ENCODE measurements around the gene LUZP2.

- TF ChIP-seq POLR2A (IDR thresholded peaks at IDR 0.05; ENCODE audit: low read length) = no peak
- TF ChIP-seq GATA1 (IDR thresholded peaks at IDR 0.05; ENCODE audit: low read depth, low read length) = no peak
These were observed 428.2 kb downstream of the LUZP2 start for GRCh38 chr11:24925091-24925490.
